Neural crest cell (in vitro differentiated cells): ENCODE data around the gene HUS1B. TPM values are rescaled to one million over a fixed set of nuclear protein-coding genes. Genes with fewer than 3 reads are reported as not detected.

Experiments used
- DNase-seq: peaks from one replicate; pipeline ENCODE4 v3.0.0; 2021; ENCODE audit warnings: low read depth, mixed read lengths, low spot score
- H3K27ac Mint-ChIP-seq: one replicate; pipeline ENCODE4 v1.8.0; 2021; ENCODE audit warnings: mild to moderate bottlenecking, mixed read lengths; ENCODE audit not compliant: unreplicated experiment
- H3K27me3 Mint-ChIP-seq: 2 replicates; pipeline ENCODE4 v1.8.0; 2021; ENCODE audit warnings: low read depth, mild to moderate bottlenecking, mixed read lengths
- H3K36me3 Mint-ChIP-seq: 2 replicates; pipeline ENCODE4 v1.8.0; 2021; ENCODE audit warnings: low read depth, mild to moderate bottlenecking, mixed read lengths
- H3K4me1 Mint-ChIP-seq: 2 replicates; pipeline ENCODE4 v1.8.0; 2021; ENCODE audit warnings: mixed read lengths
- H3K4me3 Mint-ChIP-seq: one replicate; pipeline ENCODE4 v1.8.0; 2021; ENCODE audit warnings: mild to moderate bottlenecking, mixed read lengths
- H3K9me3 Mint-ChIP-seq: 2 replicates; pipeline ENCODE4 v1.8.0; 2021; ENCODE audit warnings: mixed read lengths
- total RNA-seq: library from RNA; stranded (reverse); gene quantifications from 2 replicates; pipeline ENCODE4 v1.2.1, GENCODE V29; 2021
- TF ChIP-seq, protein P1 (sequence below): fragments of 200-600 bp; sonication (generic); conservative IDR thresholded peaks from 2 replicates; pipeline ENCODE4 v1.5.0; 2021; ENCODE audit warnings: antibody characterized with exemption, mild to moderate bottlenecking

Gene HUS1B
- total RNA-seq, 1 donor from 2014 or later, result 0.40 TPM

DNA sequence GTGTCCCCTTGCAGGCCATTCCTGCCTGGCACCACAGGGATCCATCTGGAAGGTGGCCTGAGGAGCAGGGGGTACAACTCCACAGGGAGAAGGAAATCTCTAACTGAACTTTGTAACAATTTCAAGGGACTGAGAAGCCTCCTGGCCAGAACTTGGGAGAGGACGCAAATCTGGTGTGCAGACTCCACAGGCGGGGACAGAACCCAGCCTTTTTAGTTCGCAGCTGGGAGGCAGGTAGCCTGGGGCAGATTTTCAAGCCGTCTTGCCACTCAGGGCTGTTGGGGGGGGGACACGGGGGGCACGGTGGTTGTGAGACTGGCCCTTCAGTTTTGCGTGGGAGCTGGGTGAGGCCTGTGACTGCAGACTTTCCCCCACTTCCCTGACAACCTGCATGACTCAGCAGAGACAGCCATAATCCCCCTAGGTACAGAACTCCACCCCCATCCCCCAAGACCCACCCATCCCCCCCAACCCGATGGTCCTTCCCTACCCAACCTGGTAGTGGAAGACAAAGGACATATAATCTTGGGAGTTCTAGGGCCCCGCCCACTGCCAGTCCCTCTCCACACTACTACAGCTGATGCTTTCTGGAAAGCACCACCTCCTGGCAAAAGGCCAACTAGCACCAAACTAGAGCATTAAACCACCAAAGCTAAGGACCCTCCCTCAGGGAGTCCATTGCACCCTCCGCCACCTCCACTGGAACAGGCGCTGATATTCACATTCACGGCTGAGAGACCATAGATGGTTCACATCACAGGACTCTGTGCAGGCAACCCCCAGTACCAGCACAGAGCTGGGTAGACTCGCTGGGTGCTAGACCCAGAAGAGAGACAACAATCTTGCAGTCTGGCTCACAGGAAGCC, 3.0 kb upstream of the HUS1B start:
- TF ChIP-seq, protein P1, sequence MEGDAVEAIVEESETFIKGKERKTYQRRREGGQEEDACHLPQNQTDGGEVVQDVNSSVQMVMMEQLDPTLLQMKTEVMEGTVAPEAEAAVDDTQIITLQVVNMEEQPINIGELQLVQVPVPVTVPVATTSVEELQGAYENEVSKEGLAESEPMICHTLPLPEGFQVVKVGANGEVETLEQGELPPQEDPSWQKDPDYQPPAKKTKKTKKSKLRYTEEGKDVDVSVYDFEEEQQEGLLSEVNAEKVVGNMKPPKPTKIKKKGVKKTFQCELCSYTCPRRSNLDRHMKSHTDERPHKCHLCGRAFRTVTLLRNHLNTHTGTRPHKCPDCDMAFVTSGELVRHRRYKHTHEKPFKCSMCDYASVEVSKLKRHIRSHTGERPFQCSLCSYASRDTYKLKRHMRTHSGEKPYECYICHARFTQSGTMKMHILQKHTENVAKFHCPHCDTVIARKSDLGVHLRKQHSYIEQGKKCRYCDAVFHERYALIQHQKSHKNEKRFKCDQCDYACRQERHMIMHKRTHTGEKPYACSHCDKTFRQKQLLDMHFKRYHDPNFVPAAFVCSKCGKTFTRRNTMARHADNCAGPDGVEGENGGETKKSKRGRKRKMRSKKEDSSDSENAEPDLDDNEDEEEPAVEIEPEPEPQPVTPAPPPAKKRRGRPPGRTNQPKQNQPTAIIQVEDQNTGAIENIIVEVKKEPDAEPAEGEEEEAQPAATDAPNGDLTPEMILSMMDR, result no peak
- Mint-ChIP-seq H3K9me3 (peaks cover 10% of the 10 kb centered on the region), H3K4me3 (no peak overlapping the region), H3K4me1 (peaks cover 26% of the 10 kb centered on the region), H3K27me3 (no peaks in the 10 kb centered on the region), H3K27ac (peak overlapping the region; percentile 88), H3K36me3 (peaks cover 25% of the 10 kb centered on the region)
- no peak for DNase-seq

DNA sequence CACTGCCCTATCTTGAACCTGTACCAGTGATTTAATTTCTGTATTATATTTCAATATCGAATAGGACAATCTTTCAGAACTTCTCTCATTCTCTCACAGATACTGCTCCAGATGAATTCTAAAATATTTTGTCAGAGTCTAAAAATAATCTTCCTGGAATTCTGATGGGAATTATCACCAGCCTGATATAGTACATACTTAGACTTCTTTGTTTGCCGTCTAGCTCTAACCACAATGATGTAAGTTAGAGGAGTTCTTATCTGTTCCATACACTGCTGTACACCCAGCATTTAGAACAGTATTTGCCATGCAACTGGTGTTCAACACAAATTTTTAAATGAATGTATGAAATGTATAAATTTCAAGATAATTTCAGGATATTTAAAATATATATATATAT, 1.3 kb upstream of the HUS1B start:
- Mint-ChIP-seq H3K27me3 (no peaks in the 10 kb centered on the region), H3K4me1 (peaks cover 26% of the 10 kb centered on the region), H3K27ac (no peak overlapping the region), H3K9me3 (peaks cover 9% of the 10 kb centered on the region), H3K4me3 (no peak overlapping the region), H3K36me3 (peaks cover 23% of the 10 kb centered on the region)
- TF ChIP-seq, protein P1, result no peak
- DNase-seq, result no peak

DNA sequence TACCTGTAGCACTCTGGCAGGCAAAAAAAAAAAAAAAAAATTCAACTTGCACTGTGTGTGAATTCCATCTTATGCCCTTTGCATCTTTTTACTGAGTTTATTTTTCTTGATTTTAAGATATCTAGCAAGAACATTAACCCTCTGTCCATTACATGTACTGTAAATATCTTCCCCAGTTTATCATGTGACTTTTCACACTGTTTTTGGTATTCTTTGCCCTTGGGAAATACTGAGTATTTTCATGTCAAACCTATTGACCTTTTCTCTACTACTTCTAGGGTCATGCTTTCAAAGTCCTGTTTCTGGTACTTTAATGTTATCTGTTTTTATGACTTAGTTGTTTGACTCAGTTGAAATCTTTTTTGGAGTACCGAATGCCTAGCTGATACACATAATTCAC, 843 bp upstream of the HUS1B start:
- TF ChIP-seq, protein P1, result no peak
- H3K27ac Mint-ChIP-seq, result no peak overlapping the region
- H3K9me3 Mint-ChIP-seq, result peaks cover 4% of the 10 kb centered on the region
- peaks cover 26% of the 10 kb centered on the region for H3K4me1 Mint-ChIP-seq
- no peak overlapping the region for H3K4me3 Mint-ChIP-seq
- H3K36me3 Mint-ChIP-seq, result peaks cover 21% of the 10 kb centered on the region
- no peak for DNase-seq
- H3K27me3 Mint-ChIP-seq, result no peaks in the 10 kb centered on the region

DNA sequence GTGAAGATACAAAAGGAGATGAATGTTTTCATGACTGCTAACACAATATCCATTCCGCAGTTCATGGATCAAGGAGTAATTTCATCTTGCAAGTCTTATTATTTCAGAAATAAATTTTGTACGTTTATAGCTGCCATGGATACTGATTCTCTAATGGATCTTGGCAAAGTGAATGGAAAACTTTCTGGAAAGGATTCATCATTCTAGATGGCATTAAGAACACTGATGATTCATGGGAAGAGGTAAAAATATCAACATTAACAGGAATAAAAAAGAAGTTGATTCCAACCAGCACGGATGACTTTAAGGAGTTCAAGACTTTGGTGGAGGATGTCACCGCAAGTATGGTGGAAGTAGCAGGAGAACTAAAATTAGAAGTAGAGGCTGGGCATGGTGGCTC, 2.8 kb downstream of the HUS1B start:
- H3K4me3 Mint-ChIP-seq, result no peak overlapping the region
- no peak overlapping the region for H3K27ac Mint-ChIP-seq
- DNase-seq, result no peak
- TF ChIP-seq, protein P1, result no peak
- H3K4me1 Mint-ChIP-seq, result peaks cover 9% of the 10 kb centered on the region
- H3K9me3 Mint-ChIP-seq, result peaks cover 2% of the 10 kb centered on the region
- peaks cover 16% of the 10 kb centered on the region for H3K36me3 Mint-ChIP-seq
- H3K27me3 Mint-ChIP-seq, result no peaks in the 10 kb centered on the region

DNA sequence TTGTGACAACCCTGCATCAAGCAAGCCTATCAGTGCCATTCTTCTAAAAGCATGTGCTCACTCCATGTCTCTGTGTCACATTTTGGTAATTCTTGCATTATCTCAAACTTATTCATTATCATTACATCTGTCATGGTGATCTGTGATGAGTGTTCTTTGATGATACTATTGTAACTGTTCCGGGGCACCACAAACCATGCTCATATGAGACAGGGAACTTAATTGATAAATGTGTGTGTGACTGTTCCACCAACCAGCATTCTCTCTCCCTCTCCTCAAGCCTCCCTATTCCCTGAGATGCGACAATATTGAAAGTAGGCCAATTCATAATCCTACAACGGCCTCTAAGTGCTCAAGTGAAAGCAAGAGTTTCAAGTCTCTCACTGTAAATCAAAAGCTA, 4.0 kb downstream of the HUS1B start:
- TF ChIP-seq, protein P1, result no peak
- no peak overlapping the region for H3K4me3 Mint-ChIP-seq
- H3K4me1 Mint-ChIP-seq, result peaks cover 1% of the 10 kb centered on the region
- peaks cover 2% of the 10 kb centered on the region for H3K9me3 Mint-ChIP-seq
- DNase-seq, result no peak
- H3K36me3 Mint-ChIP-seq, result peaks cover 16% of the 10 kb centered on the region
- H3K27me3 Mint-ChIP-seq, result no peaks in the 10 kb centered on the region
- no peak overlapping the region for H3K27ac Mint-ChIP-seq
